Endothelial cell (in vitro differentiated cells): ENCODE results near the gene ERG. TPM values are rescaled to one million over a fixed set of nuclear protein-coding genes. Genes with fewer than 3 reads are reported as not detected.
A peak's percentile ranks its signal among the peaks of the same experiment; 100 is the strongest.

Experiments used
- DNase-seq: peaks from one replicate; pipeline ENCODE4 v3.0.0; 2021; ENCODE audit warnings: low spot score
- H3K27ac Mint-ChIP-seq: one replicate; pipeline ENCODE4 v1.8.0; 2021; ENCODE audit warnings: mixed read lengths, inconsistent platforms; ENCODE audit not compliant: unreplicated experiment
- H3K27me3 Mint-ChIP-seq: one replicate; pipeline ENCODE4 v1.8.0; 2021; ENCODE audit warnings: mild to moderate bottlenecking, moderate library complexity, mixed read lengths, inconsistent platforms; ENCODE audit not compliant: unreplicated experiment
- H3K36me3 Mint-ChIP-seq: one replicate; pipeline ENCODE4 v1.8.0; 2021; ENCODE audit warnings: mild to moderate bottlenecking, low read depth, mixed read lengths, inconsistent platforms; ENCODE audit not compliant: unreplicated experiment
- H3K4me1 Mint-ChIP-seq: one replicate; pipeline ENCODE4 v1.8.0; 2021; ENCODE audit warnings: mild to moderate bottlenecking, mixed read lengths, inconsistent platforms; ENCODE audit not compliant: unreplicated experiment
- H3K4me3 Mint-ChIP-seq: one replicate; pipeline ENCODE4 v1.8.0; 2021; ENCODE audit warnings: mild to moderate bottlenecking, mixed read lengths, inconsistent platforms; ENCODE audit not compliant: unreplicated experiment
- H3K9me3 Mint-ChIP-seq: one replicate; pipeline ENCODE4 v1.8.0; 2021; ENCODE audit warnings: mixed read lengths, inconsistent platforms; ENCODE audit not compliant: unreplicated experiment
- CTCF ChIP-seq: fragments of 200-600 bp; sonication (generic); IDR thresholded peaks from one replicate; pipeline ENCODE4 v1.5.0; 2021; ENCODE audit warnings: antibody characterized with exemption; ENCODE audit not compliant: unreplicated experiment
- total RNA-seq: library from RNA; stranded (reverse); fragmentation: NEBNext Ultra II Directional; extraction: Animal tissue kit (Norgen Biotek cat#: 25700); gene quantifications from one replicate; pipeline ENCODE4 v1.2.1, GENCODE V29; 2021; ENCODE audit not compliant: unreplicated experiment

Gene ERG
- total RNA-seq, 1 donor from 2014 or later, result 133 TPM

- DNase-seq, result no peak
- H3K9me3 Mint-ChIP-seq, result no peaks in the 10 kb centered on the region
- no peak overlapping the region for H3K4me3 Mint-ChIP-seq
- peaks cover 9% of the 10 kb centered on the region for H3K27me3 Mint-ChIP-seq
- no peak for TF ChIP-seq CTCF
- peaks cover 14% of the 10 kb centered on the region for H3K4me1 Mint-ChIP-seq
- H3K27ac Mint-ChIP-seq, result no peak overlapping the region
- no peaks in the 10 kb centered on the region for H3K36me3 Mint-ChIP-seq
Measured at GRCh38 chr21:38356883-38357625, 141.2 kb downstream of the ERG start.

- peak; percentile 92 for TF ChIP-seq CTCF
- peaks cover 9% of the 10 kb centered on the region for H3K27me3 Mint-ChIP-seq
- no peak overlapping the region for H3K4me3 Mint-ChIP-seq
Measured at GRCh38 chr21:38355992-38356781, 142.1 kb downstream of the ERG start.

GRCh38 chr21:38355353-38355752, 142.9 kb downstream of the ERG start:
- TF ChIP-seq CTCF, result no peak
- no peak overlapping the region for H3K27ac Mint-ChIP-seq

More at GRCh38 chr21:38355992-38356781, 142.1 kb downstream of the ERG start:
- peaks cover 23% of the 10 kb centered on the region for H3K4me1 Mint-ChIP-seq
- DNase-seq, result peak; percentile 91
- no peaks in the 10 kb centered on the region for H3K9me3 Mint-ChIP-seq
- peak overlapping the region; percentile 21 for H3K27ac Mint-ChIP-seq
- no peaks in the 10 kb centered on the region for H3K36me3 Mint-ChIP-seq

GRCh38 chr21:38354746-38355145, 143.5 kb downstream of the ERG start:
- Mint-ChIP-seq H3K36me3 (peaks cover 4% of the 10 kb centered on the region), H3K9me3 (no peaks in the 10 kb centered on the region), H3K27ac (no peak overlapping the region), H3K4me3 (no peak overlapping the region), H3K27me3 (peaks cover 13% of the 10 kb centered on the region), H3K4me1 (peaks cover 29% of the 10 kb centered on the region)
- no peak for DNase-seq
- no peak for TF ChIP-seq CTCF

More at GRCh38 chr21:38355353-38355752, 142.9 kb downstream of the ERG start:
- no peak for DNase-seq
- Mint-ChIP-seq H3K9me3 (no peaks in the 10 kb centered on the region), H3K4me1 (peaks cover 26% of the 10 kb centered on the region), H3K36me3 (peaks cover 2% of the 10 kb centered on the region), H3K4me3 (no peak overlapping the region), H3K27me3 (peaks cover 10% of the 10 kb centered on the region)

GRCh38 chr21:38354231-38354630, 144.0 kb downstream of the ERG start:
- Mint-ChIP-seq H3K9me3 (no peaks in the 10 kb centered on the region), H3K27me3 (peaks cover 10% of the 10 kb centered on the region), H3K36me3 (peaks cover 4% of the 10 kb centered on the region), H3K4me1 (peaks cover 29% of the 10 kb centered on the region), H3K27ac (no peak overlapping the region), H3K4me3 (no peak overlapping the region)
- TF ChIP-seq CTCF, result no peak
- no peak for DNase-seq
